GM13977 (cell line): ENCODE results near the gene NNMT.

Experiments
- DNase-seq: peaks from one replicate; pipeline ENCODE4 v3.0.0; 2012; ENCODE audit warnings: low spot score
- CTCF ChIP-seq: IDR thresholded peaks from 2 replicates; pipeline ENCODE4 v1.5.1; 2012; ENCODE audit warnings: mild to moderate bottlenecking, control low read depth; ENCODE audit not compliant: insufficient read depth; ENCODE audit errors: extremely low read depth, missing control alignments
- in situ Hi-C: fragments of 300-500 bp; cut with MboI; formaldehyde crosslinking; loops from one replicate; pipeline ENCODE4 v1.12.0; 2022; ENCODE audit warnings: low sequenced_read_pairs, low pct_unique_long_range_greater_than_20kb, mixed read lengths, inconsistent platforms; ENCODE audit not compliant: unreplicated experiment

The NNMT gene

GRCh38 chr11:114309517-114309916, 13.3 kb downstream of the NNMT start:
- no peak for DNase-seq
- TF ChIP-seq CTCF, result no peak
- in situ Hi-C loops, result no loop called here

- no peak for TF ChIP-seq CTCF
- in situ Hi-C loops, result no loop called here
- DNase-seq, result no peak
Measured at GRCh38 chr11:114310095-114310494, 13.9 kb downstream of the NNMT start.

- in situ Hi-C loops, result no loop called here
- no peak for TF ChIP-seq CTCF
- no peak for DNase-seq
Measured at GRCh38 chr11:114311946-114312345, 15.7 kb downstream of the NNMT start.

GRCh38 chr11:114314096-114314495, 17.9 kb downstream of the NNMT start:
- TF ChIP-seq CTCF, result no peak
- in situ Hi-C loops, result no loop called here
- DNase-seq, result no peak

GRCh38 chr11:114315749-114316368, 19.7 kb downstream of the NNMT start:
- TF ChIP-seq CTCF, result no peak
- no peak for DNase-seq
- in situ Hi-C loops, result no loop called here

- DNase-seq, result no peak
- TF ChIP-seq CTCF, result no peak
- in situ Hi-C loops, result no loop called here
Measured at GRCh38 chr11:114316980-114317786, 21.0 kb downstream of the NNMT start.
